ENCODE results near the gene HMOX2.

HMOX2 gene

GRCh38 chr16:4491898-4492297, 15.7 kb downstream of the HMOX2 start:
- no peaks in the 10 kb centered on the region for H4K20me1 ChIP-seq (ENCODE audit: insufficient read depth, low read length)
- no peak overlapping the region for H3K27ac ChIP-seq (ENCODE audit: low read depth, low read length, poor library complexity, severe bottlenecking)
- H3K79me2 ChIP-seq (ENCODE audit: insufficient read depth, low read length) = no peaks in the 10 kb centered on the region
- no peaks in the 10 kb centered on the region for H3K27me3 ChIP-seq (ENCODE audit: insufficient read depth, low read length)
- no peak for TF ChIP-seq EZH2 (IDR thresholded peaks at IDR 0.05; ENCODE audit: borderline replicate concordance, low read length)
- TF ChIP-seq CTCF (IDR thresholded peaks at IDR 0.05; ENCODE audit: low read length) = no peak
- H3K9ac ChIP-seq (ENCODE audit: low read length) = no peak overlapping the region
- H3K4me2 ChIP-seq (ENCODE audit: low read length) = no peak overlapping the region
- H3K4me1 ChIP-seq (ENCODE audit: insufficient read depth, low read length, severe bottlenecking) = no peaks in the 10 kb centered on the region
- no peaks in the 10 kb centered on the region for H3K9me2 ChIP-seq (ENCODE audit: low read depth, low read length)
- H3F3A ChIP-seq (ENCODE audit: insufficient read depth, low read length) = no peaks in the 10 kb centered on the region
- H3K9me3 ChIP-seq (ENCODE audit: low read length) = no peaks in the 10 kb centered on the region
- H3K4me3 ChIP-seq (ENCODE audit: low read depth, low read length, poor library complexity, severe bottlenecking) = no peak overlapping the region
- H2AFZ ChIP-seq (ENCODE audit: low read length) = no peak overlapping the region
- H3K36me3 ChIP-seq (ENCODE audit: insufficient read depth, low read length) = peaks cover 29% of the 10 kb centered on the region

GRCh38 chr16:4494746-4495490, 18.7 kb downstream of the HMOX2 start:
- Histone ChIP-seq H3K36me3 (ENCODE audit: insufficient read depth, low read length) (peaks cover 14% of the 10 kb centered on the region), H3K4me2 (ENCODE audit: low read length) (no peak overlapping the region), H4K20me1 (ENCODE audit: insufficient read depth, low read length) (no peaks in the 10 kb centered on the region), H3K4me3 (ENCODE audit: low read depth, low read length, poor library complexity, severe bottlenecking) (no peak overlapping the region), H2AFZ (ENCODE audit: low read length) (no peak overlapping the region), H3K9me3 (ENCODE audit: low read length) (no peaks in the 10 kb centered on the region), H3K27ac (ENCODE audit: low read depth, low read length, poor library complexity, severe bottlenecking) (no peak overlapping the region), H3F3A (ENCODE audit: insufficient read depth, low read length) (no peaks in the 10 kb centered on the region), H3K4me1 (ENCODE audit: insufficient read depth, low read length, severe bottlenecking) (no peaks in the 10 kb centered on the region), H3K79me2 (ENCODE audit: insufficient read depth, low read length) (no peaks in the 10 kb centered on the region), H3K27me3 (ENCODE audit: insufficient read depth, low read length) (no peaks in the 10 kb centered on the region), H3K9me2 (ENCODE audit: low read depth, low read length) (no peaks in the 10 kb centered on the region), H3K9ac (ENCODE audit: low read length) (no peak overlapping the region)
- TF ChIP-seq CTCF (IDR thresholded peaks at IDR 0.05; ENCODE audit: low read length) (no peak), EZH2 (IDR thresholded peaks at IDR 0.05; ENCODE audit: borderline replicate concordance, low read length) (no peak)

- H3K4me2 ChIP-seq (ENCODE audit: low read length) = no peak overlapping the region
- no peaks in the 10 kb centered on the region for H3K9me3 ChIP-seq (ENCODE audit: low read length)
- H3K9ac ChIP-seq (ENCODE audit: low read length) = no peak overlapping the region
- TF ChIP-seq EZH2 (IDR thresholded peaks at IDR 0.05; ENCODE audit: borderline replicate concordance, low read length) (no peak), CTCF (IDR thresholded peaks at IDR 0.05; ENCODE audit: low read length) (no peak)
- H3K4me3 ChIP-seq (ENCODE audit: low read depth, low read length, poor library complexity, severe bottlenecking) = no peak overlapping the region
- H4K20me1 ChIP-seq (ENCODE audit: insufficient read depth, low read length) = no peaks in the 10 kb centered on the region
- H3K9me2 ChIP-seq (ENCODE audit: low read depth, low read length) = no peaks in the 10 kb centered on the region
- H3K36me3 ChIP-seq (ENCODE audit: insufficient read depth, low read length) = peaks cover 7% of the 10 kb centered on the region
- no peaks in the 10 kb centered on the region for H3F3A ChIP-seq (ENCODE audit: insufficient read depth, low read length)
- H3K4me1 ChIP-seq (ENCODE audit: insufficient read depth, low read length, severe bottlenecking) = no peaks in the 10 kb centered on the region
- H2AFZ ChIP-seq (ENCODE audit: low read length) = no peak overlapping the region
- H3K27me3 ChIP-seq (ENCODE audit: insufficient read depth, low read length) = no peaks in the 10 kb centered on the region
- no peak overlapping the region for H3K27ac ChIP-seq (ENCODE audit: low read depth, low read length, poor library complexity, severe bottlenecking)
- H3K79me2 ChIP-seq (ENCODE audit: insufficient read depth, low read length) = no peaks in the 10 kb centered on the region
Observed at GRCh38 chr16:4495766-4496165, 19.6 kb downstream of the HMOX2 start.
